ENCODE results near the gene B3GNT8.
"Not testable (repeated sequence)": the region's sequence is repeated elsewhere in the genome, so short reads cannot be mapped to it uniquely, and the experiment has no call there.

The B3GNT8 gene

DNA sequence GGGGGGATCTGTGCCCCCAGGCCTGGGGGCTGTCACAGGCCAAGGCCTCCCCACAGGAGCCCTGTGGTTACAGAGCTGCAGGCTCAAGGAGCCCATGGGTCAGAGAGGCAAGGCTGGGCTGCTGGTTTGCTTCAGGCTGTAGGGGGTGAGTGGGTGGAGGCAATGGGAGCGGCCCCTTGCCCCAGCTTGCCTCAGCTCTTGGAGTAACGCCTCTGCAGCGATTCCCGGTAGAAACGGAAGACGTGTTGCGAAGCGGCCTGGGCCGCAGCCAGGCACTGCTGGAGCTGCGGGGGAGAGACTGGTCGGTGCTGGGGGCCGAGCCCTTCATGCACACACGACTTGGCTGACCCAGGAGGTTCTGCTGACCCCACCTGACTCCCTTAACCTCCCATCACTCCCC is 40.7 kb downstream of the B3GNT8 start:
- DNase-seq (ENCODE audit: low spot score), result no peak

DNA sequence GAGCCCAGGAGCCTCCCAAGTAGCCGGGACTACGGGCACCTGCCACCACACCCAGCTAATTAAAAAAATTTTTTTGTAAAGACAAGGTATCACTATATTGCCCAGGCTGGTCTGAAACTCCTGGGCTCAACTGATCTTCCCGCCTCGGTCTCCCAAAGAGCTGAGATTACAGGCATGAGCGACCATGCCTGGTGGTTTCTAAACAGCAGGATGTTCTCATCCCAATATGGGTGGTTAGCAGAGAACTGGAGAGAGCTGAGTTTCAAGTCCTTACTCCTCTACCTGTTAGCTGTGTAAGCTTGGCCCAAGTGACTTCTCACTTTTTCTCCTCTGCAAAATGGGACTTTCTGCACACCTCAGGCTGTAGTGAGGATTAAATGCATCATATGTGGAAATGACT is 42.8 kb downstream of the B3GNT8 start:
- no peak for DNase-seq (ENCODE audit: low spot score)

DNA sequence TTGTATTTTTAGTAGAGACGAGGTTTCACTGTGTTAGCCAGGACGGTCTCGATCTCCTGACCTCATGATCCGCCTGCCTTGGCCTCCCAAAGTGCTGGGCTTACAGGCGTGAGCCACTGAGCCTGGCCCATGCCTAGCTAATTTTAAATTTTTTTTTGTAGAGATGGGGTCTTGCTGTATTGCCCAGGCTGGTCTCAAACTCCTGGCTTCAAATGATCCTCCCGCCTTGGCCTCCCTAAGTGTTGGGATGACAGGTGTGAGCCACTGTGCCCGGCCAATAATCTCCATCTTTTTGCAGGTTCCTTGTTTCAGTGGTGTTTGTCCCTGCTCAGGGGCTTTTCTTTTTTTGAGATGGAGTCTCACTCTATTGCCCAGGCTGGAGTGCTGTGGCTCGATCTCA is 45.6 kb downstream of the B3GNT8 start:
- DNase-seq (ENCODE audit: low spot score), result not testable (repeated sequence)

DNA sequence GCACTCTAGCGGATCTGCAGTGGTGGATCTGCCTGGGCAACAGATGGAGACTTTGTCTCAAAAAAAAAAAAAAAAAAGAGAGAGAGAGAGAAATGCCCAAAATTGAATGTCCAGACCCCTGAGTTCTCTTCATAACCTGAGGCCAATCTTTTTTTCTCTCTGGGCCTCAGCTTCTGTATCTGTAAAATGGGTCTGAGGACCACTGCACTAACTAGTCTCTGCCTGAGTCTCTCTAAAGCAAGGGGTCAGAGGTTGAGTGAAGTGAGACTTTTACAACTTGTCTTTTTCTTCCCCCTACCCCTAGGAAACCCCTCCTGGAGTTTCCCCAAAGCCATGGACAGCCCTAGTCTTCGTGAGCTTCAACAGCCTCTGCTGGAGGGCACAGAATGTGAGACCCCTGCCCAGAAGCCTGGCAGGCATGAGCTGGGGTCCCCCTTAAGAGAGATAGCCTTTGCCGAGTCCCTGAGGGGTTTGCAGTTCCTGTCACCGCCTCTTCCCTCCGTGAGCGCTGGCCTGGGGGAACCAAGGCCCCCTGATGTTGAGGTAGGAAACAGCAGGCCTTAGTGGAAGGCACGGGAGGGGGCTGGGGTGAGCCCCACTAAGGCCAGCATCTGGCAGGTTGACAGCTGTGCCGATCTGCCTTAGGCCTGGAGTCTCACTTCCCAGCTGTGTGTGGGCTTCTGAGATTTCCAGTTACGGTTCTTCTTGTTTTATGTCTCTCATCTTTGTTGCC is 49.0 kb downstream of the B3GNT8 start:
- no peak for DNase-seq (ENCODE audit: low spot score)

DNA sequence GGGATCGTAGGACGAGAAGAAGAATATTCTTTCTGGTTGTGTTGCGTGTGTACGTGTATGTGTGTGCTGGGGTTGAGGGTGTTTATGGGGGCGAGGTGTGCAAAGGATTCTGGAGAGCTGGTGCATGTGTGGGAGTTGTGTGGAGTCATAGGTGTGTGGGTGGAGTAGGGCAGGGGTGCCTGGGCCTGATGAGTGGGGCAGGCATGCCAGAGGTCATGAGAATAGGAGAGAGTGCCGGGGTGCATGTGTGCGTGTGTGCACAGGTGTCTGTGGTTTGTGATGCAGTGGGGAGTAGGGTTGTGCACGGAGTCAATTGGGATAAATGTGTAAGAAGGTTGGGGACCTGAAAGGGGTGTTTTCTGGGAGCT is 50.2 kb downstream of the B3GNT8 start:
- no peak for DNase-seq (ENCODE audit: low spot score)

DNA sequence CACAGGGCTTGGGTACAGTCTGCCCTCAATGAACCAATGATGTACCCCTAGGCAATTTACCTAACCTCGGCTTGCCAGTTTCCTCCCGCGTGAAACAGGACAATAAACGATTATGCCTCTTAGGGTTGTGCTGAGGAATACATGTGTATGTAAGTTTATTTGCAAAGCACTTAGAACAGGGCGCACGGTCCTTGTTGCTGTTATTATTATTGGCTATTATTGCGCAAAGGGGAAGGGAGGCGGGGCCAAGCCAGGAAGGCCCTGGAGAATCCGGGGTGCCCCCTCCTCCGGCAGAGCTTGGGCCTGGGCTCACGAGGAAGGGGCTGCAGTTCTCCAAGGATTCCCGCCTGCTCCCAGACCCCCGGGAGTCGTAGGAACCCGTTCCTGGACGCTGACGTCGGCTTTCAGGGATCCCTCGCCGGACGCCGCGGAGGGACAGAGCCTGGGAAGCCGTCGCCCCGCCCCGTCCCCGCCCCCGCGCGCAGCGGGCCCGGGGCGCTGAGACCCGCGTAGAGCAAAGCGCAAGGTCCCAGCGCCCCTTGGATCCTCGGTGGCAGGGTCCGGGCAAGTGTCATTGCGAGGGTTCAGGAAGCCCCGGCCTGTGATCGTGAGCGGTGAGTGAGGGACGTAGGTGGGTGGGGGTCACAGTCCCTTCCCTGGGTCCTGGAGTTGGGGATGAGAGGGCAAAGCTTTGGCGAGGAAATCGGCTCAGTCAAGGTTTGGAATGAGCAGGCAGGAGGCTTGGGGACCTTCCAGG is 50.8 kb downstream of the B3GNT8 start, which contains the start of gene TMEM91:
TMEM91 (plus strand) TSS at position 293 of the 757 bp plus-strand sequence. CDS start 1,777 bp downstream, outside the sequence.
- no peak for DNase-seq (ENCODE audit: low spot score)
